ENCODE data around the gene FHOD1. TPM values are rescaled to one million over a fixed set of nuclear protein-coding genes. Genes with fewer than 3 reads are reported as not detected.

The FHOD1 gene
- total and polyA plus RNA-seq, 9 of the 15 experiments (the other 6 are each of a cell fraction or from before 2014, with no cell fraction given): 18.7 to 126 (median 32.3) TPM

DNA sequence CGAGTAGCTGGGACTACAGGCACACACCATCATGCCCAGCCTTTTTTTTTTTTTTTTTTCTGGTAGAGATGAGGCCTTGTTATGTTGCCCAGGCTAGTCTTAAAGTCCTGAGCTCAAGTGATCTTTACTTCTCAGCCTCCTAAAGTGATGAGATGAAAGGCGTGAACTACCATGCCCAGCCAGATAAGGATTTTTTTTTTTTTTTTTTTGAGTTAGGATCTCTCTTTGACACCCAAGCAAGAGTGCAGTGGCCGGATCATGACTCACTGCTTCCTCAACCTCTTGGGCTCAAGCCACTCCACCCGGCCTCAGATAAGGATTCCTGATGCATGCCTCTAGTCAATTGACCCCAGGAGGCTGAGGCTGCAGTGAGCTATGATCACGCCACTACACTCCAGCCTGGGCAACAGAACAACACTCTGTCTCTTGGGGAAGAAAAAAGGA lies 20.9 kb upstream of the FHOD1 start (continued):
- TF ChIP-seq IRF9 (tag; IDR thresholded peaks at IDR 0.05) (no peak), ZFP91 (CRISPR knock-in tag; IDR thresholded peaks at IDR 0.05) (no peak), SFPQ (IDR thresholded peaks at IDR 0.05; ENCODE audit: low read depth, low read length) (no peak), GATA2 (CRISPR knock-in tag; IDR thresholded peaks at IDR 0.05) (peak; percentile 78), RBM34 (IDR thresholded peaks at IDR 0.05; ENCODE audit: borderline replicate concordance, insufficient read depth, low read length) (no peak), DNMT1 (IDR thresholded peaks at IDR 0.05) (no peak), BCL6 (CRISPR knock-in tag; IDR thresholded peaks at IDR 0.05) (no peak), SMARCC2 (IDR thresholded peaks at IDR 0.05; ENCODE audit: low read depth) (peak; percentile 91), TBL1XR1 (IDR thresholded peaks at IDR 0.05; ENCODE audit: low read length in 2 of 2) (no peak; a peak in 1 of 4 replicates), KDM2B (CRISPR knock-in tag; IDR thresholded peaks at IDR 0.05) (no peak), MTA2 (IDR thresholded peaks at IDR 0.05; ENCODE audit: low read depth) (peak; percentile 74), FOXP1 (CRISPR knock-in tag; IDR thresholded peaks at IDR 0.05) (no peak), HNRNPLL (IDR thresholded peaks at IDR 0.05; ENCODE audit: low read depth, low read length, poor library complexity, severe bottlenecking) (no peak), CC2D1A (IDR thresholded peaks at IDR 0.05) (peak; percentile 87; the same call in 1 of the 2 replicates)
- TF ChIP-seq, protein P1, sequence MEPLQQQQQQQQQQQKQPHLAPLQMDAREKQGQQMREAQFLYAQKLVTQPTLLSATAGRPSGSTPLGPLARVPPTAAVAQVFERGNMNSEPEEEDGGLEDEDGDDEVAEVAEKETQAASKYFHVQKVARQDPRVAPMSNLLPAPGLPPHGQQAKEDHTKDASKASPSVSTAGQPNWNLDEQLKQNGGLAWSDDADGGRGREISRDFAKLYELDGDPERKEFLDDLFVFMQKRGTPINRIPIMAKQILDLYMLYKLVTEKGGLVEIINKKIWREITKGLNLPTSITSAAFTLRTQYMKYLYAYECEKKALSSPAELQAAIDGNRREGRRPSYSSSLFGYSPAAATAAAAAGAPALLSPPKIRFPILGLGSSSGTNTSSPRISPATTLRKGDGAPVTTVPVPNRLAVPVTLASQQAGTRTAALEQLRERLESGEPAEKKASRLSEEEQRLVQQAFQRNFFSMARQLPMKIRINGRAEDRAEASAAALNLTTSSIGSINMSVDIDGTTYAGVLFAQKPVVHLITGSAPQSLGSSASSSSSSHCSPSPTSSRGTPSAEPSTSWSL (CRISPR knock-in tag; IDR thresholded peaks at IDR 0.05; ENCODE audit: borderline replicate concordance): no peak
- TF ChIP-seq, protein P2, sequence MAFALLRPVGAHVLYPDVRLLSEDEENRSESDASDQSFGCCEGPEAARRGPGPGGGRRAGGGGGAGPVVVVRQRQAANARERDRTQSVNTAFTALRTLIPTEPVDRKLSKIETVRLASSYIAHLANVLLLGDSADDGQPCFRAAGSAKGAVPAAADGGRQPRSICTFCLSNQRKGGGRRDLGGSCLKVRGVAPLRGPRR (CRISPR knock-in tag; IDR thresholded peaks at IDR 0.05): no peak
- TF ChIP-seq, protein P3, sequence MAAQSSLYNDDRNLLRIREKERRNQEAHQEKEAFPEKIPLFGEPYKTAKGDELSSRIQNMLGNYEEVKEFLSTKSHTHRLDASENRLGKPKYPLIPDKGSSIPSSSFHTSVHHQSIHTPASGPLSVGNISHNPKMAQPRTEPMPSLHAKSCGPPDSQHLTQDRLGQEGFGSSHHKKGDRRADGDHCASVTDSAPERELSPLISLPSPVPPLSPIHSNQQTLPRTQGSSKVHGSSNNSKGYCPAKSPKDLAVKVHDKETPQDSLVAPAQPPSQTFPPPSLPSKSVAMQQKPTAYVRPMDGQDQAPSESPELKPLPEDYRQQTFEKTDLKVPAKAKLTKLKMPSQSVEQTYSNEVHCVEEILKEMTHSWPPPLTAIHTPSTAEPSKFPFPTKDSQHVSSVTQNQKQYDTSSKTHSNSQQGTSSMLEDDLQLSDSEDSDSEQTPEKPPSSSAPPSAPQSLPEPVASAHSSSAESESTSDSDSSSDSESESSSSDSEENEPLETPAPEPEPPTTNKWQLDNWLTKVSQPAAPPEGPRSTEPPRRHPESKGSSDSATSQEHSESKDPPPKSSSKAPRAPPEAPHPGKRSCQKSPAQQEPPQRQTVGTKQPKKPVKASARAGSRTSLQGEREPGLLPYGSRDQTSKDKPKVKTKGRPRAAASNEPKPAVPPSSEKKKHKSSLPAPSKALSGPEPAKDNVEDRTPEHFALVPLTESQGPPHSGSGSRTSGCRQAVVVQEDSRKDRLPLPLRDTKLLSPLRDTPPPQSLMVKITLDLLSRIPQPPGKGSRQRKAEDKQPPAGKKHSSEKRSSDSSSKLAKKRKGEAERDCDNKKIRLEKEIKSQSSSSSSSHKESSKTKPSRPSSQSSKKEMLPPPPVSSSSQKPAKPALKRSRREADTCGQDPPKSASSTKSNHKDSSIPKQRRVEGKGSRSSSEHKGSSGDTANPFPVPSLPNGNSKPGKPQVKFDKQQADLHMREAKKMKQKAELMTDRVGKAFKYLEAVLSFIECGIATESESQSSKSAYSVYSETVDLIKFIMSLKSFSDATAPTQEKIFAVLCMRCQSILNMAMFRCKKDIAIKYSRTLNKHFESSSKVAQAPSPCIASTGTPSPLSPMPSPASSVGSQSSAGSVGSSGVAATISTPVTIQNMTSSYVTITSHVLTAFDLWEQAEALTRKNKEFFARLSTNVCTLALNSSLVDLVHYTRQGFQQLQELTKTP (IDR thresholded peaks at IDR 0.05; ENCODE audit: low read depth in 1 of 2, partially characterized antibody in 2 of 2): peak in 1 of 2 experiments; percentile 55

All from K562 (cell line).